ENCODE results near the gene RND1. TPM values are rescaled to one million over a fixed set of nuclear protein-coding genes. Genes with fewer than 3 reads are reported as not detected.

RND1 gene
- polyA plus RNA-seq, 4 donors, result 2.7 to 3.7 (median 3.3) TPM

DNA sequence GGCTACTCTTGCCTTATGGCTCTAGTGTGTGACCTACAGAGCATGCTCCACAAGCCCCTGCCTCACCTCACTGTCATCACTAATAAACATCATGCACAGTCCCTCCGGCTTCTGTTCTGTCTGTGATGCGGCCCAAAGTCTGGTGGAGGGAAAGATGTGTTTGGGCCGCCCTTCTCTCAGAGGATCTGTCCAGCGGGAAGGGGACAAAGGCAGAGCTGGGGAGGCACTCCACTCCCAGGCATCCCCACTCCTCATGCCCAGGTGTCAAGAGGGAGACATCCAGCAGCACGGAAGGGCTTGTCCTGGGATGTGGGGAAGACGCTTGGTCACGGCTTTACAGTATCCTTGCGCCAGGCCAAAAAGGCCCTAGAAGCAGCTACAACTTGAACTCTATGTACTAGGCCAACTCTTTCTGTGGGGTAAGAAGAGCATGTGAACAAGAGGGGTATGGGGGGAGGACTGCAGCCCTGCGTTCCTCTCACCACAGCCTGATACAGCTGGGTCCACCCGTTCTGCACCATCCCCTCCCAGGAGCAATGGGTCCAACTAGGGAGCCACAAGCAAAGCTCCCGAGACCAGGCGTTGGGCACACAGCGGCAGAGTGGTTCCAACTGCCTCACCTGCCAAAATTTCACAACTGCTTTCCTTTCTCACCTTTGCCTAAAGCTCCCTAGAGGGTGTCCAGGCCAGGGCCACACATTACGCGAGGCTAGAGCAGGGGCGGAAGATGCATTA lies 36.7 kb downstream of the RND1 start:
- no peak for DNase-seq (ENCODE audit: low read depth in 4 of 4, low spot score in 2 of 4)

DNA sequence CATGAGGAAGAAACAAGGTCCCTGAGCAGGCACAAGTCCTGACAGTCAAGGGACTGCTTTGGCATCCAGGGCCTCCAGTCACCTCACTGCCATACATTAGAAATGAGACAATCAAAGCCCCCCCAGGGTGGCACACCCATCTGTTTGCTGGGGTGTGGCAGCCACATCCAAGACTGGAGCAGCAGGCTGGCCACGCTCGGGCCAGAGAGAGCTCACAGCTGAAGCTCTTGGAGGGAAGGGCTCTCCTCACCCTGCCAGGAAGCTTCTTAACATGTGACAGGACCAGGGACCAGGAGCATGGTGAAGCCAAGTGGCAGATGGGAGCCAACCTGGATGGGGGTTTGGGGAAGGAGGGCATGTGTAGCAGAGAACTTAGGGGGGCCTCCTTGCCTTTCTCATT lies 37.4 kb downstream of the RND1 start:
- no peak for DNase-seq (ENCODE audit: low read depth in 4 of 4, low spot score in 2 of 4)

DNA sequence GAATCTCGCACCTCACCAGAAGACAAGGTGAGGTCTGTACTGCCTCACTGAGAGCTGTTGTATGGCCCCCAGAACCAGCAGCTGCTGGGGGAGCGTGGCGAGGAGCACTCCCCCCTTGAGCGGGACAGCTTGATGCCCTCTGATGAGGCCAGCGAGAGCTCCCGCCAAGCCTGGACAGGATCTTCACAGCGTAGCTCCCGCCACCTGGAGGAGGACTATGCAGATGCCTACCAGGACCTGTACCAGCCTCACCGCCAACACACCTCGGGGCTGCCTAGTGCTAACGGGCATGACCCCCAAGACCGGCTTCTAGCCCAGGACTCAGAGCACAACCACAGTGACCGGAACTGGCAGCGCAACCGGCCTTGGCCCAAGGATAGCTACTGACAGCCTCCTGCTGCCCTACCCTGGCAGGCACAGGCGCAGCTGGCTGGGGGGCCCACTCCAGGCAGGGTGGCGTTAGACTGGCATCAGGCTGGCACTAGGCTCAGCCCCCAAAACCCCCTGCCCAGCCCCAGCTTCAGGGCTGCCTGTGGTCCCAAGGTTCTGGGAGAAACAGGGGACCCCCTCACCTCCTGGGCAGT lies 38.1 kb downstream of the RND1 start:
- no peak for DNase-seq (ENCODE audit: low read depth in 4 of 4, low spot score in 2 of 4)

DNA sequence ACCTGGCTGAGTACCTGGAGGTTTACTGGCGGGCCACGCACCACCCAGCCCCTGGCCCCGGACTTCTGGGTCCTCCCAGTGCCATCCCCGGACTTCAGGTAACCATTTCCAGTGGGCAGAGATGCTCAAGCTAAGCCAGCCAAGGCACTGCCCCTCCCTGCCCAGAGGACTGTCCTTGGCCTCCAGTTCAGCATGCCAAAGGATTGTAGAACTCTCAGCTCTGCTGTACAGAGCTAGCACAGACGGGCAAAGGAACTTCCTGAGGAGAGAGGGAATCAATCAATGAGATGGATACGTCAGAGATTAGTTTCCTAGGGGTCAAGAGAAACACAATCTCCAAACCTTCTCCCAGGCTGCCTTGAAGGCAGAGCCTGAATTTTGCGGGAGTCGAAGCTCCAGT lies 38.6 kb downstream of the RND1 start:
- DNase-seq (ENCODE audit: low read depth in 4 of 4, low spot score in 2 of 4), result no peak

DNA sequence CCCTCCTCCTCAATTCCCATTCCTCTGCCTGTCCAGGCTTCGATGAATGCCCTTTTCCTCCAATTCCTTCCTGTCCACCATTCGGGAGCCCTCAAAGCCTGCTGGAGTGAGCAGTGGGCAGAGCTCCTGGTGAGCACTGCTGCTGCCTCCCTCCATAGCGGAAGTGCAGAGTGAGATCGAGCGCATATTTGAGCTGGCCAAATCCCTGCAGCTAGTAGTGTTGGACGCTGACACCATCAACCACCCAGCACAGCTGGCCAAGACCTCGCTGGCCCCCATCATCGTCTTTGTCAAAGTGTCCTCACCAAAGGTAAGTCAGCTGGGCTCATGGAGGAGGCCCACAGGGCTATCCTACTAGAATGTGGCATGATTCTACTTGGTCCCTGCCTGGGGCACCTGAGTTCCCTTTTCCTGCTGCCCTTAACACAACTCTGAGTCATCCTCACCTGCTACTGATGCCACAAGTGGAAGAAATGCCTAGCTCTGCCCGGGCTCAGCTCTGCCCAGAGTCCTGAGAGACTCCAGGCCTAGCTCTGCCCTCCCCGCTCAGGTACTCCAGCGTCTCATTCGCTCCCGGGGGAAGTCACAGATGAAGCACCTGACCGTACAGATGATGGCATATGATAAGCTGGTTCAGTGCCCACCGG lies 39.3 kb downstream of the RND1 start:
- no peak for DNase-seq (ENCODE audit: low read depth in 4 of 4, low spot score in 2 of 4)

DNA sequence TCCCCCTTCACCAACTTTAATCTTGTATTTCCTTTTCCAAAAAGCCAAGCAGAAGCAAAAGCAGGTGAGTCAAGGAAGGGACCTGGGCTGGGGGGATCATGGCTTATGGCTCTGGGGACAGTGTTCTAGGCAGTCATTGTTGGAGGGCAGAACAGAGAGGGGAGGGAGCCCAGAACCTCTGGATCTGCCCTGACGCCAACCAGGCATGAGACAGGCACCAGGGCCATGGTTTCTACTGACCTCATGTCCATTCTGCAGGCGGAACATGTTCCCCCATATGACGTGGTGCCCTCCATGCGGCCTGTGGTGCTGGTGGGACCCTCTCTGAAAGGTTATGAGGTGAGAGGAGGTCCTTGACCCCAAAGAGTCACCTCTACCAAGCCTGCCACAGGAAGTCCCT lies 40.8 kb downstream of the RND1 start:
- DNase-seq (ENCODE audit: low read depth in 4 of 4, low spot score in 2 of 4), result no peak

DNA sequence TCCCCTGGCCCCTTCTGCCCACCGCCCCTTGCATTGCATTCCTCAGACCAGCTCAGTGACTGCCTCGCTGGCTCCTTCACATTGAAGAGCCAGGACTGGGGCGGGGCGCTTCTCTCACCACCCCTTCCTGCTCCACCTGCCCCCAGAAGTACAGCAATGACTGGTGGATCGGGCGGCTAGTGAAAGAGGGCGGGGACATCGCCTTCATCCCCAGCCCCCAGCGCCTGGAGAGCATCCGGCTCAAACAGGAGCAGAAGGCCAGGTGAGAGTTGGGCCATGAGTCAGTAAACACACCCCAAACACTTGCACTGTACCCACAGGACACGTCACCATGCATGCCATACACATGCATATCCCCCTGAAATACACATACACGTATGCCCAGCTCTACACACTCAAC lies 41.6 kb downstream of the RND1 start:
- DNase-seq (ENCODE audit: low read depth in 4 of 4, low spot score in 2 of 4), result no peak

DNA sequence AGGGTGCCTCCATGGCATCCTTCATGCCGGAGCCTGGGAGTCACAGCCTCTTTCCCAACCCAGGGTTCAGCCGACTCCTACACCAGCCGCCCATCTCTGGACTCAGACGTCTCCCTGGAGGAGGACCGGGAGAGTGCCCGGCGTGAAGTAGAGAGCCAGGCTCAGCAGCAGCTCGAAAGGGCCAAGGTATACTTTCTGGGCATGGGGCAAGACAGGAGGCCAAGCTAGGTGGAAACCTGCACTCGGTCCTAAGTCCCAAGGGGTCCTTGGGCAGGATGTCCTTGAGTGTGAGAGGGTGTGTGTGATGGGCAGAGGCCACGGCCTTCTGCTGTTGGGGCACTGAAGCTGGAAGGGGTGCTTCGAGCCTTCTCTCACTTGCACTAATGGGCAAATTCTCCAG lies 42.4 kb downstream of the RND1 start:
- DNase-seq (ENCODE audit: low read depth in 4 of 4, low spot score in 2 of 4), result no peak

DNA sequence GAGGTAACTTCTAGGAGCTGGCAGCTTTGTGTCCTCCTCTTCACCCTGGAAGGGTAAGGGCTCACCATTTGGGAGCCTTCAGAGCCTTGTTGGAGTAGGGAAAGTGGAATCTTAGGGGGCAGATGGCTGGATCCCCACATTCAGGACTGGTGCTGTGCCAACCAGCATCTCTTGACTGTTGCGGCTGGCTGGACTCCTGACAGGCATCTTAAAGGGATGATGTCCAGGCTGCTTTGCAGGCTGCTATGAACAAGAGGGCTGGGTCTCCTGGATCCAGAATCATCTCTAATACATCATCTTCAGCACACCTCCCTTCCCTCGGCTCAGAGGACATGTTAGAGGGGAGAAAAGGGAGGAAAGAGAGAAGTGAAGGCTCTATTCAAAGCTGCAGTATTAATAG lies 43.0 kb downstream of the RND1 start:
- DNase-seq (ENCODE audit: low read depth in 4 of 4, low spot score in 2 of 4), result no peak

DNA sequence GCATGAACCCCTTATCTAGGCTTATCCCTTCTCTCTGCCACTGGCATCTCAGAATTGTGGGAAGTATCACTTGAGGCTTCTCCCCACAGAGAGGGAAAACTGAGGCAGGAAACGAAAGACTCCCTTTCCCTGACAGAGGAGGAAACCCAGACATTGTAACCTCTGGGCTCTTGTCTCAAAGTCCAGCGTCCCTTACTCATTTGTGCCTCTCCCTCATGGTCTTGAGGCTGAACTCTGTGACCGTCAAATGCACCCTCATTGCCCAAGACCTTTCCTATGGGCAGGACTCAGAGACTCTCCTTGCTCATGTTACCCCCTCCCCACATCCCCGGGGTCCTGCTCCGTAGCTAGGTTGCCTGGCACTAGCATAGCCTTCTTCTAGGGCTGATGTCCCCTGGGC lies 43.5 kb downstream of the RND1 start:
- DNase-seq (ENCODE audit: low read depth in 4 of 4, low spot score in 2 of 4), result no peak

DNA sequence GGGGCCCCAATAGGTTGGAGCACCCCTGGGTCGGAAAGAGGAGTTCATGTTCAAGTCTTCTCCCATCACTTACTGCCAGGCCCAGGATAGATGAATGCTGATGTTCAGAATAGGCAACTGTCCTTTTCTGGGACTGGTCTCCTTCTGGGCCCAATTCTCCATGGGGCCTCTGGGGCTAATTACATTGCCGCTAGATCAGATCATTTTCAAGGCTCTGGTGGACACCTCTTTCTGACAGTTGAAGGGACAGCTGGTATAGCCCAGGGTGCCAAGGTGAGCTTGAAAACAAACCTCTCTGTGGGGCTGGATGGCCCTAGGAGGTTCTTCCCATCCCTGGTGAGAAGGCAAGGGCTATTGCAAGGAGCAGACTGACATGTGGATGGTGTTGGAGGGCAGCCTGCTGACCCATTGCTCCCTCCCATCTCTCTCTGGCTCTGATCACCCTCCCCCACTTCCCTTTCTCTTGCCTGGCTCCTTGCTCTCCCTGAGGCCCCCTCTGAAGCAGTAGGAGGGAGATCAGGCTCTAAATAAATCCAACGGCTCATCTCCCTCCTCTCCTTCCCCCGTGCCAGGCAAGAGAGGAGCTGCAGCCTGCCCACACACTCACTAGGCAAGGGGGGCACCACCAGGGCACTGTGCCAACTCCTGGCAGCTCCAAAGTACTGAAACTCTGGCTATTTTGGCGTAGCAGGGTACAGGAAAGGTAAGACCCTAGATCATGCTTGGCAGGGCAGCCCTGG lies 45.5 kb downstream of the RND1 start:
- DNase-seq (ENCODE audit: low read depth in 4 of 4, low spot score in 2 of 4), result no peak

DNA sequence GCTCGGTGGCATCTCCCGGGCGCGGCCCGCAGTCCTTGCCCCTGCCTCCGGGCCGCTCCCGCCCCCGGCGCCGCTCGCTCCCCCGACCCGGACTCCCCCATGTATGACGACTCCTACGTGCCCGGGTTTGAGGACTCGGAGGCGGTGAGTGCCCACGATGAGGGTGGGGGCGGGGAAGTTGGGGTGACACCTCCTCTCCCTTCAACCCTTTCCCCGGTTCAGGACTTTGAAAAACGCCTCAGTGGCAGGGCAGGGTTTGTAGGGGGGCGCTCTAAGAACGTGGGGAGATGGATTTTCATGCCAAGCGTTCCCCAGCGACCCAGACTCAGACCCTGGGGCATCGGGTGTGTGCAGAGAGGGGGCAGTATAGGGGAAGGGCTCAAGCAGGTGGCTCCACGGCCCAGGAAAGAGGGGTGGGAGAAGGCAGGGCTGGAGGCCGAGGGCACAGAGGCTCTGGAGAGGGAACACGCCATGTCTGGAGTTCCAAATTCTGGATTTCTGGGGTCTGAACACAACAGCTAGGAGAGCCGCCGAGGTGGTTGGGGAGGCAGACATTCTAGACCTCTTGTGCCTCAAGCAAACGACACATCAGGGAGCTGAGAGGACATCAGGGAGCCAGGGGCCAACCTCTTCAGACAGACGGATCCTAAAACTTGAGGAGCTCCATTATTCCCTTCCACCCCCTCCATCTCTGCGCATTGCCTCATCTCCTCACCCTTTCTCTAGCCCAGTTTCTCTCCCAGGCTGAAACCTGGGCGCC lies 46.7 kb downstream of the RND1 start:
- DNase-seq (ENCODE audit: low read depth in 4 of 4, low spot score in 2 of 4), result no peak

DNA sequence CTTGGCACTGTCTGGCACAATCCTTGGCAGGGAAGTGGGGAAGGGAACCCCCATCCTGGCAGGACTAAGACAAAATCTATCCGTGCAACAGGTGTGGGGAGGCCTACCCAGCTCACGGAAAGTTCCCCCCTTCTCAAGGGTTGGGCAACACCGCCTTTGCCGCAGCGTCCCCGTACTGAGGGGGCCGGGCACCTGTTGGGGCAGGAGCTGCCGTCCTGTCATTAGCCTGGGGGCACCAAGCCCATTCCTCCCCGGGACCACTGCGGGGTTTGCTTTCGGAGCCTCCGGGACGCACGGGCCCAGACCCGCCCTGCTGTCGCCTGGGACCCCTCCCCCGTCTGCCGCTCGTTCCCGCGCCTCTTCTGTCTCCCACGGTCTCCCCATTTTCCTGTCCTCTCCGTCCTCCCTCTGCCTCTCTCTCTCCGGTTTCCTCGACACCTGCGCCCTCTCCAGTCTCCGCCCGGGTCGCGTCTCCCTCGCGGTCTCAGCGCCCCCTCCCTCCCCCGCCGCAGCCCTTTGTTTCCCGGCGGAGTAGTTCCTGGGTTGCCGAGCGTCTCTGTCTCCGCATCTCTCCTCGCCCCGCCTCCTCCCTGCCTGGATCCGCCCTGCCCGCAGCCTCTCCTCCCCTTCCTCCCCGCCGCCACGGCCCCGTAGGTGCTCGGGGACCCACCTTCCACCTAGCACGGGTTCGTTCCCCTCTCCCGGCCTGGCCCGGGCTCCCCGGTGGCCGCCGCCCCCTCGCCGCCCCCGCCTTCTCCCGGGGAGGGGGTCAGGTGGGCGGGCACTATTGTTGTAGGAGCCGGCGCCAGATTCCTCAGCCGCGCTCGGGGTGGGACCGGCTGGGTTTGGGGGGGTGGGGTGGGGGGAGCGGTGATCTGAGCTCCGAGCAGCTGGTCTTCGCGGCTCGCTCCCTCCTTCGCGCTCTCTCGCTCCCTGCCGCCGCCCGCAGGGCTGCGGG lies 47.5 kb downstream of the RND1 start, which contains the start of gene CACNB3:
Gene CACNB3, plus strand, starts transcription at position 624 of the 958 bp plus-strand sequence. CDS start 434 bp downstream, outside the sequence.
- DNase-seq (ENCODE audit: low read depth in 4 of 4, low spot score in 2 of 4), result no peak

DNA sequence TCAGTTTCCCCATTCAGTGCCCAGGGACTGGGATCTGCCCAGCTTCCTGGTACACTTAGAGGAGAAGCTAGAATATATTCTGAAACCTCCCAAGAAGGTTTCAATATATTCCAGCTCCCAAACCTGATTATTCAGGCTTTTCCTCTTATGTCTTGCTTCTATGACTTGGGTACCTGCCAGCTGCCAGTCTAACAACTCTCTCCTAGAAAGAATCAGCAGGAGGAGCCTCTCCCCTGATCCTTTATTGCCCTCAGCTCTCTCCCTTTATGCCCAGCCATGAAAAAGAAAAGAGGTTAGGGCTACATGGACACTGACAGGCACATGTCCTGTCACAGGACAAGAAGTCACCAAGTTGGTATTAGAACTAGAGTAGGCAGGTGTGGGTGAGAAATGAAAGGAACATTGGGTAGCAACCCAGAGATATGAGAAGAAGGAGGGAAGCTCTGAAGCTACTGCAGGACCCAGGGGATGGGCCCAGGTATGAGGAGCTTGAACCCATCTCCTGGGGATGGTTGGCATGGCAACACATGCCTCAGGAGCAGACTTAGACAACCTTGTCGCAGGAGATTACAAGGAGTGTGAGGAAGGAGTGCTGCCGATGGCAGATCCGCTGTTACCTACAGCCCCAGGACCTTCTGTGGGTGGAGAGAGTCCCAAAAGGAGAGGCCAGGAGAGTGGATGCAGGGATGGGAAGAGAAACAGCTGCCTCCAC lies 49.4 kb downstream of the RND1 start:
- DNase-seq (ENCODE audit: low read depth in 4 of 4, low spot score in 2 of 4), result no peak

DNA sequence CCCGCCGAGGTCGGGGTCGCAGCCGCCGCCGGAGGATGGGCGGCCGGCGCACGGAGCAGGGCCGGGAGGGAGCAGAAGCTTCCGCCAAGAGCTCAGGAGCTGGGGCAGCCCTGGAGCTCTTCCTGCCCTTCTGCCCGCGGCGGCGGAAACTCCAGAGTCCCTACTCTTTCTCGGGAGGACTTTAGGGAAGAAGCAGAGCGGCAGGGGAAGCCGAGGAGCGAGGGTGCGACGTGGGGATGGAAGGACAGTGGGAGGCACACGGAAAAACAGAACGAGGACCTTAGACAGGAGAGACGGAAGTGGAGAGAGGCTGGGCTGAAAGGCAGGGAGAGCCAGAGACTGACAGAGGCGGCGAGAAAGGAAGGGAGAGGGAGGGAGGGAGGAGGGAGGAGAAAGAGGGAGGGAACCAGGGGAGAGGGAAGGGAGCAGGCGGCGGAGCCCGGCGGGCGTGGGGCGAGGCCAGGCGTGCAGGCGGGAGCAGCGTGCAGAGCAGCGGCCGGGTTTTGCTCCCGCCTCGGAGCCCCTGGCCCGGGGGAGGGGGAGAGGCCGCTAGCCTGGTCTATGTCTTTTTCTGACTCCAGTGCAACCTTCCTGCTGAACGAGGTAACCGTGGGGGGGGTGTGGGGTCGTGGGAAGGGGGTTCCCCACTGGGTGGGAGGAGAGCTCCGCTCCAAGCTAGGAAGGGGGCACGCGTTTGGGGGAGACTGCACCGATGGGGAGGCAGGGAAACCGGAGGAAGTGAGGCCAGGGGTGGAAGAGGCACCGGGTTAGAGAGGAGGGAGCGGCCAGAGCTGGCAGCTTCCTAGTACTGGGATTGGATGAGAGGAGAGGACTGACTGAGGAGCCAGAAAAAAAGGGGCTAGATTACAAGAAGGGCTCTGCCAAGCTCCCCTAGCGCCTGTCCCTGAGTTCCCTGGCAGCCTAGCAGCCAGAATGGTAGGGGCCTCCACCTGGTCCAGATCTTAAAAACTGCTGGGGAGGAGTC lies 50.3 kb downstream of the RND1 start:
- peak in 2 of 4 donors; percentile 83 to 85 for DNase-seq (ENCODE audit: low read depth in 4 of 4, low spot score in 2 of 4)

DNA sequence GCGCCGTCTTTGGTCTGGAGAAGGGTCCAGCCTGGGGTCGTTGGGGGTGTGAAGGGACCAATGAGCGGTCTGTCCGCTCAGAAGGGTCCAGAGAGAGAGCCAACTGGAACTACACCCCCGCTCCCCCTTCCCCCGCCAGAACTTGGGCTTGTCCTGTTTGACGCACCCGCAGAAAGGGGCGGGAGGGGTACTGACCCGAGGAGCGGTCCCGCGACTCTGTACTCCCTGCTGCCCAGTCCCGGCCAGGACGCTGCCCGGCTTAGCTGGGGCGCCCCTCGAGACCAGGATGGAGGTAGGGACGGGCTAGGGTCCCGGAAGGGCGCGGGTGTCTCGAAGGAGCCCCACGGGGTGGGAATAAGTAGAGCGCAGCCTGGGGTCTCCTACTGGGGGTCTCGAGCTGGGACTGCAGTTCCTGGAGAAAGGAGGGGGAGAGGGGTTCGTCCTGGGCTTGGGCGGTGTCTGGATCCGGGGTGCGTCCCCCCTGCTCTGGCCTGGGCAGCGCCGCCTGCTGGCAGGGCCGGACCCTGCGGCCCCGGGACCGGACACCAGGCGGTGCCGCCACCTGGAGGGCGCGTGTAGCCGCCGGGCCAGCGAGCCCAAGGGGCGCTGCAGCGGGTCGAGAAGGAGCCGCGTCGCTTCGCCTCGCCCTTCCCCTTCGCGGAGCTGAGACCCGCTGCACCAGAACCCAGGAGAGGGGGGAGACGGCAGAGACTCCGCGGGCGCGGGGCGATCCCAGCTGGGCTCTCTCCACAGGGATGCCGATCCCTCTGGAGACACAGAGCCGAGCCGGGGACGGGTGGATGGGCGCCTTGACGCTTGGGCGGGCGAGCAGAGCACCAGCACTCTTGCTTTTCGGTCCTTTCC lies 51.2 kb downstream of the RND1 start:
- DNase-seq (ENCODE audit: low read depth in 4 of 4, low spot score in 2 of 4), result no peak

Data from left renal cortex interstitium (tissue), 4 donors.